Fibroblast of pulmonary artery (primary cell): ENCODE measurements around the gene RAB11FIP3.
A peak's percentile ranks its signal among the peaks of the same experiment; 100 is the strongest.
"Not testable (repeated sequence)": the region's sequence is repeated elsewhere in the genome, so short reads cannot be mapped to it uniquely, and the experiment has no call there.

Source experiments
- DNase-seq: peaks from one replicate; pipeline ENCODE4 v3.0.0-alpha.2; 2010; ENCODE audit warnings: low read depth
- H3K4me3 ChIP-seq: replicated peaks from 2 replicates; pipeline ENCODE4 v1.5.1; 2011; ENCODE audit warnings: low read depth, mild to moderate bottlenecking, control low read depth, low read length, moderate library complexity
- CTCF ChIP-seq: IDR thresholded peaks from 2 replicates; pipeline ENCODE4 v1.5.1; 2011; ENCODE audit warnings: mild to moderate bottlenecking, control low read depth, low read length, inconsistent platforms; ENCODE audit errors: missing control alignments

Gene RAB11FIP3

GRCh38 chr16:456891-457483 lies 31.5 kb downstream of the RAB11FIP3 start:
- H3K4me3 ChIP-seq = peak overlapping the region; percentile 12
- TF ChIP-seq CTCF = no peak
- peak; percentile 64 for DNase-seq

GRCh38 chr16:457732-458400 lies 32.4 kb downstream of the RAB11FIP3 start:
- DNase-seq = peak; percentile 61
- TF ChIP-seq CTCF = no peak
- no peak overlapping the region for H3K4me3 ChIP-seq

- H3K4me3 ChIP-seq = no peak overlapping the region
- TF ChIP-seq CTCF = no peak
- DNase-seq = no peak
These were observed 34.3 kb downstream of the RAB11FIP3 start for GRCh38 chr16:459761-460160.

- no peak for DNase-seq
- no peak overlapping the region for H3K4me3 ChIP-seq
- no peak for TF ChIP-seq CTCF
These were observed 35.3 kb downstream of the RAB11FIP3 start for GRCh38 chr16:460787-461186.

- no peak for DNase-seq
- no peak overlapping the region for H3K4me3 ChIP-seq
- TF ChIP-seq CTCF = no peak
These were observed 37.6 kb downstream of the RAB11FIP3 start for GRCh38 chr16:463071-463470.

- no peak overlapping the region for H3K4me3 ChIP-seq
- no peak for DNase-seq
- no peak for TF ChIP-seq CTCF
These were observed 41.2 kb downstream of the RAB11FIP3 start for GRCh38 chr16:466651-467050.

GRCh38 chr16:467249-467871 lies 41.9 kb downstream of the RAB11FIP3 start:
- not testable (repeated sequence) for DNase-seq, H3K4me3 ChIP-seq
